Gastrocnemius medialis (tissue), 4 donors: ENCODE results near the gene MSS51.

Experiments
- CTCF ChIP-seq, 5 experiments: fragments of 450-650 bp in 3 of 5; fragments of 200-600 bp in 2 of 5; sonication (generic) in 2 of 5; IDR thresholded peaks in 4 of 5; conservative IDR thresholded peaks in 1 of 5; 1 replicate in 4 of 5; 2 replicates in 1 of 5; pipeline ENCODE4 v1.5.1; 2016 to 2019; ENCODE audit warnings: antibody characterized with exemption in 5 of 5, mild to moderate bottlenecking in 3 of 5, moderate library complexity in 3 of 5
- POLR2A ChIP-seq, 2 donors: fragments of 450-650 bp; IDR thresholded peaks; one replicate each; pipeline ENCODE4 v1.6.1; 2017; ENCODE audit warnings: antibody characterized with exemption in 2 of 2, mild to moderate bottlenecking in 2 of 2, moderate library complexity in 2 of 2

GRCh38 chr10:73433538-73433867 lies at the start of gene MSS51:
- TF ChIP-seq CTCF (IDR thresholded peaks at IDR 0.05 in 4 of 5, conservative IDR thresholded peaks at IDR 0.05 in 1 of 5) (no peak), POLR2A (IDR thresholded peaks at IDR 0.05) (no peak)
